GM11168 (cell line): ENCODE results near the gene MTRFR.
"Not testable (repeated sequence)": the region's sequence is repeated elsewhere in the genome, so short reads cannot be mapped to it uniquely, and the experiment has no call there.

Experiments used
- in situ Hi-C: fragments of 300-500 bp; cut with MboI; formaldehyde crosslinking; loops from one replicate; pipeline ENCODE4 v1.12.0; 2022; ENCODE audit warnings: low sequenced_read_pairs; ENCODE audit not compliant: unreplicated experiment

Gene MTRFR

DNA sequence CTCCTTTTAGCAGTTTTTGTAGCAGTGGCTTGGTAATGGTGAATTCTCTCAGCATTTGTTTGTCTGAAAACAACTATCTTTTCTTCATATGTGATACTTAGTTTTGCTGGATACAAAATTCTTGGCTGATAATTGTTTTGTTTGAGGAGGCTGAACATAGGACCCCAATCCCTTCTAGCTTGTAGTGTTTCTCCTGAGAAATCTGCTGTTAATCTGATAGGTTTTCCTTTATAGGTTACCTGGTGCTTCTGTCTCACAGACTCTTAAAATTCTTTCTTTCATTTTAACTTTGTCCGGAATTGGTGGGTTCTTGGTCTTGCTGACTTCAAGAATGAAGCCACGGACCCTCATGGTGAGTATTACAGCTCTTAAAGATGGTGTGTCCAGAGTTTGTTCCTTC is 14.9 kb downstream of the MTRFR start:
- in situ Hi-C loops = not testable (repeated sequence)

DNA sequence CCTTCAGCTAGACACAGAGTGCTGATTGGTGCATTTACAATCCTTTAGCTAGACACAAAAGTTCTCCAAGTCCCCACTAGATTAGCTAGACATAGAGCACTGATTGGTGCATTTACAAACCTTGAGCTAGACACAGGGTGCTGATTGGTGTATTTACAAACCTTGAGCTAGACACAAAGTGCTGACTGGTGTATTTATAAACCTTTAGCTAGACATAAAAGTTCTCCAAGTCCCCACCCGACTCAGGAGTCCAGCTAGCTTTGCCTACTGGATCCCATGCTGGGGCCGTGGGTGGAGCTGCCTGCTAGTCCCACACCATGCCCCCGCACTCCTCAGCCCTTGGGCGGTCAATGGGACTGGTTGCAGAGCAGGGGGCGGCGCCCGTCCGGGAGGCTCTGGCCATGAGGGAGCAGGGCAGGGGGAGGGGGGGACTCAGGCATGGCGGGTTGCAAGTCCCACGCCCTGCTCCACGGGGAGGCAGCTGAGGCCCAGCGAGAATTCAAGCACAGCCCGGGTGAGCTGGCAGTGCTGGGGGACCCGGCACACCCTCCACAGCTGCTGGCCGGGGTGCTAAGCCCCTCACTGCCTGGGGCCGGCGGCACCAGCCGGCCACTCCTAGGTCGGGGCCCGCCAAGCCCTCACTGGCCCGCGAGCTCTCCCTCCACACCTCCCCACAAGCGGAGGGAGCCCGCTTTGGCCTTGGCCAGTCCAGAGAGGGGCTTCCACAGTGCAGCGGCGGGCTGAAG is 15.9 kb downstream of the MTRFR start:
- in situ Hi-C loops = not testable (repeated sequence)

DNA sequence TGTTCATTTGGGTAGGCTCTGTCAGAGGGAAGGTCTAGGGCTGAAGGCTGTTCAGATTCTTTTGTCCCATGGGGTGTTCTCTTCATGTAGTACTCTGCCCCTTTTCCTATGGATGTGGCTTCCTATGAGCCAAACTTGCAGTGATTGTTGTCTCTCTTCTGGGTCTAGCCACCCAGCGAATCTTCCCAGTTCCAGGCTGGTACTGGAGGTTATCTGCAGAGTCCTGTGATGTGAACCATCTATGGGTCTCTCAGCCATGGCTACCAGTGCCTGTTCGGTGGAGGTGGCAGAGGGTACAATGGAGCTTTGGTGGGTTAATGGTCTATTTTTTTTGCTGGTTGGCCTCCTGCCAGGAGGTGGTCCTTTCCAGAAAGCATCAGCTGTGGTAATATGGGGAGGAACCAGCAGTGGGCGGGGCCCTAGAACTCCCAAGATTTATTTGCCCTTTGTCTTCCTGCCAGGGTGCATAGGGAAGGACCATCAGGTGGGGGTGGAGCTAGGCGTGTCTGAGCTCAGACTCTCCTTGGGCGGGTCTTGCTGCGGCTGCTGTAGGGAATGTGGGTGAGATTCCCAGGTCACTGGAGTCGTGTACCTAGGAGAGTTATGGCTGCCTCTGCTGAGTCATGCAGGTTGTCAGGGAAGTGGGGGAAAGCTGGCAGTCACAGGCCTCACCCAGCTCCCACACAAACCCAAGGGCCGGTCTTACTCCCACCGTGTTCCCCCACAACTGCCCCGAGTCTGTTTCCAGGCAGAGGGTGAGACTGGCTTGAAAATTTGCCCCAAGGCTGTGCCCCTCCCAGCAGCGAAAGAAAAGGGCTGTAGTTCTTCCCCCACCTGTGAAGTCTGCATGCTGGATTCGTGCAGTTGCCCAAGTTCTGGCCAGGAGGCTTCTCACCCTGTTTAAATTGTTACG is 17.5 kb downstream of the MTRFR start:
- in situ Hi-C loops = no loop called here

DNA sequence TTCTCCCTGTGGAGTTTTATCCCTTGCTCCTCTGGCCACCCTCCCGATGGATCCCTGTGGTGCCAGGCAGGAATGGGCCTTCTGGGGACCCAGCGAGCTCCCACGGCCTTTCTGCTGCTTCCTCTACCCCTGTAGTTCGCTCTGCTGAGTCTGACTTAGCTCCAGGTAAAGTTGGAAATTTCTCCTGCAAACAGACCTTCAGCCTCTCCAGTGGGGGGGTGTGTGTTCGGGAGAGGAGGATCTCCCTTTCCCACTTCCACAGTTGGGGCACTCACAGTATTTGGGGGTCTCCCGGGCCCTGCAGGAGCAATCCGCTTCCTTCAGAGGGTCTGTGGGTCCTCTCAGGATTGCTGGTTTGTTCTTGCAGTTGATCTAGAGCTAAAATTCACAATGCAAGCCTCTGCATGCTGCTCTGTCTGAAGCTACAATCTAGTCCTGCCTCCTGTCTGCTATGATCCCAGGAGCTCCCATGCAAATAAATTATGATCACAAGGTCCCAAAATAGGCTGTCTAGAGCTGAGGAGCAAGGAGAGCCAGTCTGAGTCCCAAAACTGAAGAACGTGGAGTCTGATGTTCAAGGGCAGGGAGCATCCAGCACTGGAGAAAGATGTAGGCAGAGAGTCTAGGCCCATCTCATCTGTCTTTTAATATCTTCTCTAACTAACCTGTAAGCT is 18.3 kb downstream of the MTRFR start:
- in situ Hi-C loops = no loop called here

DNA sequence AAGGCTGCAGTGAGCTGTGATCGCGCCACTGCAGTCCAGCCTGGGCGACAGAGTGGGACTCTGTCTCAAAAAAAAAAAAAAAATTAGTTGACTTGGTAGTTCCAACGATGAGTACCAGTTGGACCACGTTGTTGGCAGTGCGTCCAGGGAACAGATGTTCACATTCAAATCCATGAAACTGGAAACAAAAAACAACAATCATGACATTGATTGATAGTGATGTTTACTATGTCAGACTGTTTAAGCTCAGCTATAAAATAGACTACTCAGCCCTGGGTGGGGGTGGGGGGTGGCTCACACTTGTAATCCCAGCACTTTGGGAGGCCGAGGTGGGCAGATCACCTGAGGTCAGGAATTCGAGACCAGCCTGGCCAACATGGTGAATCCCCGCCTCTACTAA is 19.1 kb downstream of the MTRFR start:
- in situ Hi-C loops = not testable (repeated sequence)

DNA sequence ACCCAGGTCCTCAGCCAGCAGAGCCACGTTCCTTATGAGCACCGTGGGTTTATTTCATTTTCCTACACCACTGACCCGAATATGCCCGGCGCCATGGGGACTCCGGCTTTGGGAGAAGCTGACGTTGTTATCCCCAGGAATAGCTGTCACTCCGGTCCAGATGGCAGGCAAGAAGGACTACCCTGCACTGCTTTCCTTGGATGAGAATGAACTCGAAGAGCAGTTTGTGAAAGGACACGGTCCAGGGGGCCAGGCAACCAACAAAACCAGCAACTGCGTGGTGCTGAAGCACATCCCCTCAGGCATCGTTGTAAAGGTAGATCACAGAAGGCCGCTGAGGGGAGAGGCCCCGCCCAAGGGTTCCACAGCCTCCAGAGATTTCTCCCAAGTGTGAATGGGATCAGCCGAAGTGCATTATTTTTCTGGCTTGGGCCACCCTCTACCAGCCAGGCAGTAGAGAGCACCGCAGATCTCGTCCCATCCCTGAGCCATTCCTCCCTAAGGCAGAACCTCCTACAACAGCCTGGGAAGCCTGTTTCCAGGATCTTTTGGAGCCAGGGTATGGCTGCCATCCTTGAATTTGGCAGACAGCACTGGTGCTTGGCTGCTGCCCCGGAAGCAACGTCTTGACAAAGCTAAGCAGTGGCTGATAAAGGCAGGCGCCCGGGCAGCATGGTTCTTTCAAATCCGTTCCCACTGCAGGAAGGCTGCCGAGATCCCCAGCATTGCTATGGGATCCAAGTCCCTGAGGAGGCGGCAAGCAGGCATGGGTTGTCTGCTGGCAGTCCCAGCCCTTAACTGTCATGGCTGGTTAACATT is 20.6 kb downstream of the MTRFR start:
- in situ Hi-C loops = no loop called here

DNA sequence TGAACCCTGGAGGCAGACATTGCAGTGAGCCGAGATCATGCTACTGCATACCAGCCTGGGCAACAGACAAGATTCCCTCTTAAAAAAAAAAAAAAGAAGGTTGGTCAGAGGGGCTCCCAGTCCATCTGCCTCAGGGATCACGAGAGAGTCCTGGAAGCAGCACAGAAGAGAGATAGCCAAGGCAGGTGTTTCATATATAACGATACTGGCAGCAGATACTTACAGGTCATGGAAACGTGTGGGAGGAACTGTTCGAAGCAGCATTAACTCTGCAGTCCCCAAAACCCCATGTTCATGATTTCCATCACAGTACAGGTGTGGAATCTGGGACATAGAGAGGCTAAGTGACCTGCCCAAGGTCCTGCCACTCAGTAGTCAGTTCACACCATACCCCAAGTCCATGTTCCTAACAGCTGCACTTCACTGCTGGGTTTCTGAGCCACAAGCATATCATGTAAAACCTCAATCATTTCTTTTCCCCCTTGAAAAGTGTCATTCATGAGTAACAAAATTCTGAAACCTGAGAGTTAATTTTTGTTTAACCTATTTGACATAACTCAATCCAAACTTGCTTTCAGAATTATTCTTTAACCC is 21.7 kb downstream of the MTRFR start:
- in situ Hi-C loops = no loop called here

DNA sequence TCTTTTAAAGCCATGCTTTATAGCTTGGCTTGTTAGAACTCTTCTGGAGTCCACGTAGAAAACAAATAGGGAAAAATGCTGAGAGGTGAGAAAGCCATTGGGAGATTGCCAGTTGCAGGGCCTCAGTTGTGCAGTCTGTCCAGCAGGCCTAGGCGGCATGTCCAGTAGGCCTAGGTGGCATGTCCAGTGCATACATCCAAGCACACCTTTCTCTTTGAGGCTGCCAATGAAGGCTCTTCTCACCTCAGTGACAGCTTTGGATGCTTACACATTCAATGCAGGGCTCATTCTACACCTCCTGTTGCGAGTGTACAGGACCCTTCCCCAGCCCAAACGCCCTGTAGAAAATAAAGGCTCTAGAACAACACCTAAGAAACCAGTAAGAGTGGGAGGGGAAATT is 25.4 kb downstream of the MTRFR start:
- in situ Hi-C loops = no loop called here

DNA sequence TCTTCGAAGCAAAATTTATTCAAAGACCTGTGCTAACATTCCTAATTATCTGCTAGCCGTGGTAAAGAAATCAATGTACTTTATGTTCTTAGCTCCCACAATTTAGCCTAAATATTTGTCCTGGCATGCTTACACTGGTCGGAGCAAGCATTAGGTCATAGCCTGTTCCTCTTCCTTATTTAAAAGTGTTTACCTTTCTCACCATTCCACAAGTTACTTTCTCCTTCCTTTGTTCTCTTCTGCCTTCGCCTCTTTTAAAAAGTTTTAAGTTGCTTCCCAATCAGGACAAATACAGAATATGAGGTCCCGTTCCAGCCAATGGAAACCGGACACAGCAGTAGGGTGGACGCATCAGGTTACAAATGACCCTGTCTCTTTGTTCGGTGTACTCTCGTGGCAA is 26.8 kb downstream of the MTRFR start:
- in situ Hi-C loops = no loop called here

DNA sequence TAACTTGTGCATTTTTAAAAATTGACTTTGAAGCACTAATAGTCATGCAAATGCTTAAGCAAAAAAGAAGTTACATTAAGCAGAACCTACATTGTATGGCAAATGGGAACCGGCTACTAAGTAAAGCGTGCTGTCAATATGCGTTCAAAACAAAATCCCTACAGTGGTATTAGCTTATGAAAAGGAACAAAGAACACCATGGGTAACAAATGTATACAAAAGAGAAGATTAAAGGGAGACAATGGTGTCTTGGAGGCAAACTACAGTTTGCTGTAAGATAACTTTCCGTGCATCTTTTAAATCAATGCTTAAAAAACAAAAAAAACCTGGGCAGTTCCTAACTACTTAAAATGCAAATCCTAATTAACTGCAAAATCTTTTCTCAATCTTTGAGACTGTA is 28.0 kb downstream of the MTRFR start:
- in situ Hi-C loops = no loop called here

DNA sequence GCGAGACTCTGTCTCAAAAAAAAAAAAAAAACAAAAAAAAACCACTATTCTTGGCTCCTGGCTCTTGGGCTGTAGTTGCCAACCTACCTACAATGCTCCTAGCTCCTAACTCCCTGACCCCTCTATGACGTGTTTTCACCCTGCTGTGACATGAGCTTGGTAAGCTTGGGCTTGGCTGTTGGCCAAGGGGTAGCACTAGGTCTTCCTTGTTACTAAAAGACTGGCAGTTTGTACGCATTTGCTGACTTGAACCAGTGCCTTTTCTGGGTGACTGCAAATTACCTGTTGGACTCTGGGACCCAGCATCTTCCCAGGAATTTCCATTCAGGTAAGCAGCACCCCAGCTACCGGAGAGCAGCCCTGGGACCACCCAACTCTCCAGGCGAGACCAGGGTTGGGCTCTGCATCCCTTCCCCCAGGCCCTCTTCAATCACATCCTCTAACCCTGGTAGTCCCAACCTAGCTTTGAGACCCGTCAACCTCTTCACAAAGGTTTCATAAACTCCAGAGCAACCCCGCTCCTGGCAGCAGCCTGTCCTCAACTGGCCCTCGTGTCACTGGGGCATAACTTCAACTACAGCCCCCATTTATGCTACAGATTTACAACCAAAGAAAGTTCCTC is 30.1 kb downstream of the MTRFR start:
- in situ Hi-C loops = no loop called here

DNA sequence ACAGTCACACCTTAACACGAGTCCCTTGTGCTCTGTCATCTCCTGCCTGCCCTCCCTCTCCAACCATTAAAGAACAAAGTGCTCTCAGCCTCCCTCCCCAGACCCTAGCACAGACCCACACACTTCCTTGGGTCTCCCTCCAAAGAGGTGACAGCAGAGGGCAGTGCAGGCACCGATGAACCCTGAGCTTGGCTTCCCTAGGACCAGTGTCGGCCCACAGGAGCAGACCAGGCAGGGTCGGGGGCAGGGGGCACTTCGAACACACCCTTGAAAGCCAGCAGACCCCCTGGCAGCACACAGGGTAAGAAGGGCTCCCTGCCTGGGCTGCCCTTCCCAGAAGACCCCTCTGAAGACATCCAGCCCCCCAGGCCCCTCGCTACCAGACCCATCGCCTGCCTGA is 31.4 kb downstream of the MTRFR start:
- in situ Hi-C loops = no loop called here

DNA sequence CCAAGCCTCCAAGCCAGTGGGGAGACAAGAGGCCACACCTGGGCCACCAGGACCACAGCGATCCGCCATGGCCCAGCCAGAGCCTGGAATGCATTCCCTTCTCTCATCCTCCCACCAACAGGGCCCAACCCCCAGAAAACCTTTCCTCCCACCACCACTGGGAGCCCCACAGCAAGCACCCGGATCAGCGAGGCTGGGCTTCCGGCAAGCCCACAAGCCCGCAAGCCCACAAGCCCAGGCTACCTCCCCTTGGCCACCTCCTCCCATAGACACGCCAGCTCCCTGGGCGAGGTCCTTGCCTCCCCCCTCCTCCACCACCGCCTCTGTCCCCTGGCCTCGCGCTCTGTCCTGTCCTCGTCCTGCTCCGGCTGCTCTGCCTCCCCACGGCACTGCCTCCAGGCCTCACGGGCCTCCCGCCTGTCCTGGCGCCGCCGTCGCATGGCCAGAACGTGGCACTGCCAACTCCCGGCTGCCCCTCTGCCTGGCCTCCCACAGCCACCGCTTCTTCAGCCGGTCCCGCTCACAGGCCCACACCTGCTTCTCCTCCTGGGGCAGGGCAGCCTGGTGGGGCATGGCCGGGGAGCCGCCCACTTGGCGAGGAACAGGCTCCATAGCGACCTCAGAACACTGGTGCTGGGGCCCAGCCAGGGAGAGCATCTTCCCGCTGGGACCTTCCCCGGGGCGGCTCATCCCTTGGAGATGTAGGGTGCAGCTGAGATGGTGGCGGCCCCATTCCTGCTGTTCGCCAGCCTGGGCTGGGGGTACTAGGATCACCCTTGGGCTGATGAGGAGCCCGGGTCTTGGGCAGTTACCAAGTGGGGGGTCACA is 32.8 kb downstream of the MTRFR start:
- in situ Hi-C loops = no loop called here

DNA sequence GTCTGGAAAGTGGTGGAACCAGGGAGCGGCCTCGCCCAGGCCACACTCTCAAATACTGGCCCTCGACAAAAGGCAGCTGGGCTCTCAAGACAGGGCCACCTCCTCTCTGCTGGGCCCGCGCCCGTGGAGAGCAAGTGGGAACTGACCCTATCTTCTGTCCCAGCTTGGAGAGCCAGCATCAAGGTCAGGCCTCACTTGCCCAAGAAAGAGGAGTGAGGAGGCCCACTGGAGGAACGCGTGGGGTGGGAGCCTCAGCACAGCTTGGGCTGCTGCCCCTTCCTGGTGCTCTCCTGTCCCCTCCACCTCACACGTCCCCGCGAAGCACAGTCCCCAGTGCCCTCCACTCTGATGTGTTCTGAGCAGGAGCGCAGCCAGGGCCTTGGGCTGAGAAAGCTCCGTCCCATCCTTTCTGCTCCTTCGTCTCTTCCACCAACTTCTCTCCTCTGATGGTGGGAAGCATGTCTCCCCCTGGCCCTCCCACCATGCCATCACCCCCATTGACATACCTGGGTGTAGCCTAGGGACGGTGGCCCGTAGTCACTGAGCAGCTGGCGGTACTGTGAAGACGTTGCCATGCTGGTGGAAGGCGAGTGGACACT is 33.5 kb downstream of the MTRFR start:
- in situ Hi-C loops = no loop called here

DNA sequence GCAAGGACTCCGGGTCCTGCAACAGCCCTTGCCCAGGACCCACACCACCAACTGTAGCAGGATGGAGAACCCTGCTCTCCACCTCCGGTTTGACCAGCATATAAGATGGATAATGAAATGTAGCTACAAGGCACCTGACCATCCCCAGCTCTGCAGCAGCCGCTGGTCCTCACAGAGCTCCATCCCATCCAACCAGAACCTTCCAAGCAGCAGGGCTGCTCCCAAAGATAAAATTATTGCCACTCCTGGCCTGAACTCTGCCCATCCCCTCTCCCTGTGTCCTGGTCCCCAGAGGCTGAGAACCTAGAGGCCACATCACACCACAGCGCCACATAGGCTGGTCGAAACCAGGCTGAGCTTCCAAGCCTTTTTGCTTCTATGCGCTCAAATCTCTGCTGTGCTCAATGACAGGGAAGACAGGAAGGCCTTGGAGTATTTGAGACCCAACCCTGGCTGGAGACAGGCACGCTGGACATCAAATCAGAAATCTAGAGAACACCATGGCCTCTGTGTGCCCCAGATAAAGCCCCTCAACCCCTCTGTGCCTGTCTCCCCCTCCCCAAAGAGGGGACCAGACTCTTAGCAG is 34.2 kb downstream of the MTRFR start:
- in situ Hi-C loops = no loop called here

DNA sequence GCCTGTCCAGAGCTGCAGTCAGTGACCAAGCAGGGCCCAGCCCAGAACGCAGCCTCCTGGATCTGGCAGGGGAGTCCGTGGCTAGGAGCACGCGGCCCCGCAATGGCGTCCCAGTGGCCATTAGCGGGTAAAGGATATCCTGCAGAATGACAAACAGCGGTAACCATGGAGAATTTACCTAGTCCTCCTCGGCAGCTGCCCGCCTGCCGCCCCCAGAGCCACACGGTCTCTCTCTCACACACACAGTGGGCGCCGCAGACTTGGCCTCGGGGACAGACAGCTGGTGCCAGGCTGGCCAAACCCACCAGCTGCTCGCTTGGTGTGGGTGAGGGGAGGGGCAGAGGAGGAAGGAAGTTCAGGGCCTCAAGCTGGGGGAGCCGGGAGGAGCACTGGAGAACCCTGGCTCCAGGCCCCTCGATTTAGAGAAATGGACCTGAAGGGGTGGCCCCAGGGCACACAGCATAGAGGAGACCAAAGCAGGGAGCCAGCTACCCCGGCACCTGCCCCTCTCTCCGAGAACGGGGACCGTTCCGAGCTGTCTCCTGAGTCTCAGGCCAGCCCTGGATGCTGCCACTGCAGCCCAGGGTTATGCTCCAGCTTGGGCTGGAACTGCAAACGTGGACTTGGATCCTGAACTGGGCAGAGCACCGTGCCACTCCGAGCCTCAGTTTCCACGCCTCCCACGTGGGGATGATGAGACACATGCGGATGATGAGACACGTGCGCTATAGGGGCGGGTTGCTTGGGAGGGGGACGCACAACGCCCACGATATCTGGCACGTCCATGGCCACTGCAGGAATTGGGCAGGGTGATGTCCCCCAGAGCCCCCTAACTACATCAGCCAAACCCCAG is 35.0 kb downstream of the MTRFR start:
- in situ Hi-C loops = no loop called here

DNA sequence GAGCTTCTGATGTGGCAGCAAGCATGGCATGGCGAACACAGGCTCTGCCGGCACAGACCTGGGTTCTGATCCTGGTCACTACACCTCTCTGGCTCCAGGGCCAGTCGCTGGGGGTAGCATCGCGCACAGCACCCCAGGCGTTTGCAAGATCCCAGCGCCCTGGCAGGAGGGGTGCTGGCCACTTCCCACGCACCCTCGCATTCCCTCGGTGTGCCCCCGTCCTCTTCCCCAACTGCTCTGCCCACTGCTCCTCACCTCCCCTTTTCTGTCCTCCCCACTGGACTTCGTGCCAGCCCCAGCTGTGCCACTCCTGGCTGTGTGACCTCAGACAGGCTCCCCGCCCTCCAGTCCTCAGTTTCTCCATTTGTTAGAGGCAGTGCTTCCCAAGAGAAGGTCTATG is 35.6 kb downstream of the MTRFR start:
- in situ Hi-C loops = no loop called here
